Peyer's patch (tissue), 4 donors: Measurements from ENCODE around the gene WHRN. TPM values are rescaled to one million over a fixed set of nuclear protein-coding genes. Genes with fewer than 3 reads are reported as not detected.

ENCODE experiments used
- DNase-seq, 3 donors: peaks; one replicate each; pipeline ENCODE4 v3.0.0-alpha.2; 2017 to 2019
- H3K27ac ChIP-seq, 4 donors: fragments of 200-600 bp; sonication (generic); one replicate each; pipeline ENCODE4 v1.5.1; 2016 to 2019
- H3K27me3 ChIP-seq, 2 donors: fragments of 200-600 bp; sonication (generic); one replicate each; pipeline ENCODE4 v1.5.1; 2019
- H3K36me3 ChIP-seq, 3 donors: fragments of 200-600 bp; sonication (generic); one replicate each; pipeline ENCODE4 v1.5.1; 2016 to 2019
- H3K4me1 ChIP-seq, 4 donors: fragments of 200-600 bp; sonication (generic); one replicate each; pipeline ENCODE4 v1.5.1; 2016 to 2019
- H3K4me3 ChIP-seq, 4 donors: fragments of 200-600 bp; sonication (generic); 1 replicate in 3 of 4; 2 replicates in 1 of 4; pipeline ENCODE4 v1.5.1; 2016 to 2019; ENCODE audit warnings: mild to moderate bottlenecking in 1 of 4
- H3K9me3 ChIP-seq, 4 donors: fragments of 200-600 bp; sonication (generic); one replicate each; pipeline ENCODE4 v1.5.1; 2016 to 2019; ENCODE audit warnings: mild to moderate bottlenecking in 1 of 4
- CTCF ChIP-seq, 6 experiments: fragments of 450-650 bp in 4 of 6; fragments of 200-600 bp in 2 of 6; sonication (generic) in 1 of 6; IDR thresholded peaks; one replicate each; pipeline ENCODE4 v1.5.1; 2017 to 2019; ENCODE audit warnings: antibody characterized with exemption in 6 of 6, mild to moderate bottlenecking in 3 of 6, moderate library complexity in 1 of 6
- POLR2A ChIP-seq, 2 donors: fragments of 450-650 bp; IDR thresholded peaks; one replicate each; pipeline ENCODE4 v1.5.1; 2017; ENCODE audit warnings: antibody characterized with exemption in 2 of 2, mild to moderate bottlenecking in 2 of 2, moderate library complexity in 2 of 2
- total RNA-seq, 4 donors: library from RNA; depleted of rRNA; stranded (reverse); fragments of >200 nt; gene quantifications; one replicate each; pipeline ENCODE4 v1.1.0, GENCODE V29; 2016

The WHRN gene
- total RNA-seq, 4 donors from 2014 or later = 10.7 to 35.5 (median 15.3) TPM

GRCh38 chr9:114404531-114404930 is 100.7 kb downstream of the WHRN start:
- Histone ChIP-seq H3K27ac (no peak overlapping the region), H3K36me3 (no peaks in the 10 kb centered on the region), H3K9me3 (no peaks in the 10 kb centered on the region), H3K27me3 (no peaks in the 10 kb centered on the region), H3K4me3 (no peak overlapping the region), H3K4me1 (peaks cover 0 to 13% (median 2%) of the 10 kb centered on the region in 4 donors)
- TF ChIP-seq CTCF (IDR thresholded peaks at IDR 0.05) (no peak), POLR2A (IDR thresholded peaks at IDR 0.05) (no peak)
- no peak for DNase-seq

GRCh38 chr9:114403153-114403756 is 102.0 kb downstream of the WHRN start:
- H3K27me3 ChIP-seq = no peaks in the 10 kb centered on the region
- DNase-seq = no peak
- TF ChIP-seq POLR2A (IDR thresholded peaks at IDR 0.05) = no peak
- TF ChIP-seq CTCF (IDR thresholded peaks at IDR 0.05) = no peak
- H3K9me3 ChIP-seq = no peaks in the 10 kb centered on the region
- H3K4me3 ChIP-seq = no peak overlapping the region
- no peaks in the 10 kb centered on the region for H3K36me3 ChIP-seq
- no peak overlapping the region for H3K27ac ChIP-seq
- peaks cover 0 to 19% (median 2%) of the 10 kb centered on the region in 4 donors for H3K4me1 ChIP-seq

- H3K27ac ChIP-seq = peak overlapping the region in 2 of 4 donors; percentile 25 to 83
- peak in 1 of 3 donors; percentile 80 for DNase-seq
- peaks cover 0 to 30% (median 7%) of the 10 kb centered on the region in 4 donors for H3K4me1 ChIP-seq
- no peaks in the 10 kb centered on the region for H3K9me3 ChIP-seq
- no peak overlapping the region for H3K4me3 ChIP-seq
- H3K27me3 ChIP-seq = no peaks in the 10 kb centered on the region
- no peaks in the 10 kb centered on the region for H3K36me3 ChIP-seq
- no peak for TF ChIP-seq POLR2A (IDR thresholded peaks at IDR 0.05)
- peak in 1 of 6 experiments; percentile 1 for TF ChIP-seq CTCF (IDR thresholded peaks at IDR 0.05)
Observed at GRCh38 chr9:114401344-114401743, 103.9 kb downstream of the WHRN start.

GRCh38 chr9:114400772-114401171 is 104.5 kb downstream of the WHRN start:
- H3K4me1 ChIP-seq = peaks cover 0 to 30% (median 7%) of the 10 kb centered on the region in 4 donors
- DNase-seq = no peak
- no peaks in the 10 kb centered on the region for H3K27me3 ChIP-seq
- no peak overlapping the region for H3K4me3 ChIP-seq
- H3K27ac ChIP-seq = peak overlapping the region in 2 of 4 donors; percentile 25 to 83
- H3K9me3 ChIP-seq = no peaks in the 10 kb centered on the region
- H3K36me3 ChIP-seq = no peaks in the 10 kb centered on the region
- TF ChIP-seq POLR2A (IDR thresholded peaks at IDR 0.05) (no peak), CTCF (IDR thresholded peaks at IDR 0.05) (no peak)

GRCh38 chr9:114400219-114400618 is 105.1 kb downstream of the WHRN start:
- Histone ChIP-seq H3K27ac (no peak overlapping the region), H3K36me3 (no peaks in the 10 kb centered on the region)
- TF ChIP-seq POLR2A (IDR thresholded peaks at IDR 0.05) (no peak), CTCF (IDR thresholded peaks at IDR 0.05) (no peak)

More at GRCh38 chr9:114400219-114400618, 105.1 kb downstream of the WHRN start:
- no peaks in the 10 kb centered on the region for H3K9me3 ChIP-seq
- H3K4me1 ChIP-seq = peaks cover 0 to 36% (median 7%) of the 10 kb centered on the region in 4 donors
- H3K4me3 ChIP-seq = no peak overlapping the region
- no peak for DNase-seq
- H3K27me3 ChIP-seq = no peaks in the 10 kb centered on the region
